GM12874 (cell line): ENCODE measurements around the gene TRIM15.
A peak's percentile ranks its signal among the peaks of the same experiment; 100 is the strongest.

ENCODE experiments used
- CTCF ChIP-seq: IDR thresholded peaks from 2 replicates; pipeline ENCODE4 v1.5.1; 2011; ENCODE audit warnings: low read depth, mild to moderate bottlenecking, control low read depth, low read length, moderate library complexity; ENCODE audit not compliant: insufficient read depth

The TRIM15 gene

GRCh38 chr6:30129265-30130178 lies 33.8 kb upstream of the TRIM15 start:
- no peak for TF ChIP-seq CTCF

GRCh38 chr6:30130179-30130679 lies 33.1 kb upstream of the TRIM15 start:
- TF ChIP-seq CTCF: no peak

- peak; percentile 95 for TF ChIP-seq CTCF
Measured at GRCh38 chr6:30130887-30131862, 32.2 kb upstream of the TRIM15 start.

GRCh38 chr6:30131947-30132497 lies 31.3 kb upstream of the TRIM15 start:
- TF ChIP-seq CTCF: no peak

GRCh38 chr6:30135147-30135546 lies 28.2 kb upstream of the TRIM15 start:
- TF ChIP-seq CTCF: no peak

GRCh38 chr6:30135757-30136156 lies 27.6 kb upstream of the TRIM15 start, which contains the start of gene TRIM40:
TRIM40 (plus strand) TSS chr6:30136140; CDS start chr6:30137037, 897 bp downstream.
- no peak for TF ChIP-seq CTCF
